ENCODE measurements around the gene TMUB1. TPM values are rescaled to one million over a fixed set of nuclear protein-coding genes. Genes with fewer than 3 reads are reported as not detected.

Gene TMUB1
- total RNA-seq, 1 experiment from 2014 or later = 37.1 TPM

DNA sequence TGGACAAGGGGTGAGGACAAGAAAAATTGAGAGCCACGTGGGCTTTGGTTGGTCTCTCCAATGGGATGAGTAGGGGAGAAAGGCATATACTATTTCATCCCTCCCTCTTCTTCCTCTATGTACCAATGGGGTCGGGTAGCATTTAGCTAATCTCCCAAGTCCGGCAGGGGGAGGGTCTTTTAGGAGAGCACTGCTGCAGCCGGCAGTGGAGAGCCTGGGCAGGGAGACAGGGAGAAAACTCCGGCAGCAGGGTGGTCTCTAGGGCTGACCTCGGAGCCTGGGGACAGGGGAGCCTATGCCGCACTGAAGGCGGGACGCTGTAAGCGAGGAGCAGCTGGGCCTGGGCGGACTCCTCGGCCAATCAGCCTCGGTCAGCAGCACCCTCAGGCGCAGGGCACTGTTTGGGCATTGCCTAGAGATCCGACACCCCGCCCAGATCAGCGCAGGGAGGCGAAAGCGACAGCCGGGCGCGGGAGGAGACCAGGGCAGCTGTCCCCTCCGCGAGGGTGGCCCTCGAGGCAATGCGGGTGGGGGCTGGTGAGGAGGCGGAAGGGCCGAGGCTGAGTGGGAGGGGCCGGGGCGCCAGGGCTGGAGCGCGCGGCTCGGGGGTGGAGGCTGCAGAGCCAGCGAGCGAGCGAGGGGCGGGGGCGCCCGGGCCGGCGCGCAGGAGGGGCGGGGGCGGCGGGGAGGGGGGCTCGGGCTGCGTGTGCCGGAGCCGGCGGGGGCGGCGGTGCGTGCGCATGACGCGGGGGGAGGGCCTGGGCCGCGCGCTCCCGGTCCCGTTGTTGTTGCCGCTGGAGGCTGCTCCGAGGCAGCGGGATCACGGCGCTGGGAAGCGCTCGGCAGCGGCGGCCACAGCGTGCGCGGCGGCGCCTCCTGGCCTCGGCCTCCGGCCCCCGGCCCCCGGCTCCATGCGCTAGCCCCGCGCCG, 2.7 kb upstream of the TMUB1 start, which contains the start of gene AGAP3:
AGAP3 (plus strand) TSS at position 785 of the 930 bp plus-strand sequence. CDS start 267 bp downstream, outside the sequence.
- DNase-seq (ENCODE audit: low spot score) = peak; percentile 89

DNA sequence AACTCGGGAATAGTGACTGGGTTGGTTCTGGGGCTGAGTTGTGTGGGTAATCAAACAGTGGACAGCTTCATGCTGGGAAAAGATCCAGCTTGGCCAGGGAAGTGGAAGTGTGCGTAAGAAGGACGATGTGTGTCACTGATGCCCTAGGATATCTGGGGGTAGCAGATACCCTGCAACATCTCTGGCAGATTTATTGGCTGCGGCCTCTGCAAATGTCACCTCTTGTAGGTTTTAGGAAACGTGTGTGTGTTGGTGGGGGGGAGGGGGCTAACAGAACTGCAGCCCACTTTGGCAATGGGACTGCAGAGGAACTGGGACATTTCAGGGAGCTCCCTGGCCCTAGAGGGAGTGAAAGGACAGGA, 2.0 kb upstream of the TMUB1 start:
- no peak for DNase-seq (ENCODE audit: low spot score)

DNA sequence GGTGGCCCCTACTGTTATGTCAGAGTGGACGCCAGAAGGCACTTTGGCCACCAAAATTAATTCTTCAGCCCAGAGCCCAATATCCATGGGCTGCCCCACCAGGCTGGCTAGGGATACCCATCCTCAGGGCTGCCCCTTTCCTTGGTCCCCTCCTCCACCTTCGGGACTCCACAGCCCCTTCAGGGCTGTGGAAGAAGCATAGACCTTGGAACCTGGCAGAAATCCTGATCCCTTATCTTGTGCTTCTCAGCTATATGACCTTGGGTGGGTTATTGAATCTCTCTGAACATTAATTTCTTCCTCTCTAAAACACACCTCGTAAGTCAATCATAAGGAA, 499 bp upstream of the TMUB1 start:
- no peak for DNase-seq (ENCODE audit: low spot score)

DNA sequence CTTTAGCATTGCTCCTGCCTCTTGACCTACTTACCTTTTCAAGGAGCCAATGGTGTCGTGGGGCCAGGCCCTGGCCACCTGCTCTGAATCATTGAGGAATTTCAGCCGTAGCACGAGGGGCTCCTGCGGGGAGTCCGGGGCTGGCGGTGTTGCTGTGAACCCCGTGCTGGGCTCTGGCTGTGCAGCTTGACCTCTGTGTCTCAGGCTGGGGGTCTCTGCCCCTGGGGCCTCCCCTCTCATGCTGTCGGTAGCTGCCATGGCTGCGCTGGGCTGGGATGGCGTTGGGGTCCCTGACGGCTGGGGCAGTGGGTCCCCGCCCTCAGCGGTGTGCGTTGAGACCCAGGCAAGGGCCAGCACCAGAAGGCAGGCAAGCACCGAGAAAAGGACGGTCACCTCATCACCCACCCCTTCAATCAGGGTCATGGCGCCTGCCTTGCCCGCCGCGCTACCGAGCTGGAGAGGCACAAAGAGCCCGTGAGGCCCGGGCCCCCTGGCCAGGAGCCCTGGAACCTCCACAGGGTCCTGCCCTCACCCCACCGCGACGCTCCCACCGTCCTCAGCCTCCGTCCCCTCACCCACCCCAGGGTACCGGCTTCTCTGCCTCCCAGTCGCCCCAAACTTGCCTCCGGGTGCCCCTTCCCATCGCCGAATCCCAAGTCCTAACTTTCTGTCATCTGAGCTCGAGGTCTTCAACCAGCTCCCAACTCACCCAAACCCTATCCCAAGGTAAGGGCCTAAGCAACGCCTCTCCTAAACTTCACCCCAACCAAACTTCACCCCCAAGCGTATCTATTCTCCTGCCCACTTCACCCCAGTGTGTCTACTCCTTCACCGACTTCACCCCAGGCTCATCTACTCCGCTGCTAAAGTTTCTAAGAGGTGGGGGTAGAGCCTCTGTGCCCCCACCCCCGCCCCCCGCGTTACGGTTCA, 887 bp downstream of the TMUB1 start:
- DNase-seq (ENCODE audit: low spot score) = no peak

DNA sequence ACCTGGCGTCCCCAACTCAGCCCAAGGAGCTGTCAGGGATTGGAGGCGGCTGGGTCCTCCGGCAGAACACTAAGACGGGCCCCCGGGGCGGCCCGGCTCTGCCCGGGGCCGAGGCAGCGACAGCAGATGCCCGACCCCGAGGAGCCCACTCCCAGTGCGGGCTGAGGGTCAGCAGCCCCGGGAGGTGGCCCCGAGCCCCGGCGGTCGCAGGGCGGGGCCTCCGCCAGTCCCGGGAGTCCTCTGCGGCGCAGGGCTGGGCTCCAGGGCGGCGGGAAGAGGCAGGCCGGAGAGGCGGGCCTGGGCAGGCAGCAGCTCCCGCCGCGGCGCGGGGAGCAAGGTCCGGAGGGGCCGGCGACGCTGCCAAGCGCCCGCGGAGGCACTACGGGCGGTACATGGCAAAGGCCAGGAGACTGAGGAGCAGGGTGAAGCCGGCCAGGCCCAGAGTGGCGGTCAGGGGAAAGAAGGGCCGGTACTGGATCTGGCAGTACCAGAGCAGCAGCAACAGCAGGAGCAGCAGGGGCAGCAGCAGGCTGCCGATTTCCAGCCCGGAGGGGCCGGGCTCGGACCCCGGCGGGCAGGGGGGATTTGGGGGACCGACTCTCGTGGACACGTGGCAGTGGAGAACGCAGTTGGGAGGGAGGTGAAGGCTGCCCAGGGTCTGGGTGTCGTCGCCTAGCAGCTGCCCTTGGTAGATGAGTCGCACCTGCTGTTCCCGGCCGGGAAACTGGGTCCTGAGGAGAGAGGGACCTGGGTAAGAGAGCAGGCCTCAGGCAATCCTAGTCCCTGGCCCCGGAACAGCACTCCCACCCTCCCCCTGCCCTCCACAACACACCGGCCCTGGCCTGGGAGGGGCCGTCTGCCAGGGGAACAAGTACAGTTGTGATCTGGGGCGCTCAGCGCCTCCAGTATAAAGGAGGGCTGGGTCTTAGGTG, 1.9 kb downstream of the TMUB1 start:
- DNase-seq (ENCODE audit: low spot score) = no peak

DNA sequence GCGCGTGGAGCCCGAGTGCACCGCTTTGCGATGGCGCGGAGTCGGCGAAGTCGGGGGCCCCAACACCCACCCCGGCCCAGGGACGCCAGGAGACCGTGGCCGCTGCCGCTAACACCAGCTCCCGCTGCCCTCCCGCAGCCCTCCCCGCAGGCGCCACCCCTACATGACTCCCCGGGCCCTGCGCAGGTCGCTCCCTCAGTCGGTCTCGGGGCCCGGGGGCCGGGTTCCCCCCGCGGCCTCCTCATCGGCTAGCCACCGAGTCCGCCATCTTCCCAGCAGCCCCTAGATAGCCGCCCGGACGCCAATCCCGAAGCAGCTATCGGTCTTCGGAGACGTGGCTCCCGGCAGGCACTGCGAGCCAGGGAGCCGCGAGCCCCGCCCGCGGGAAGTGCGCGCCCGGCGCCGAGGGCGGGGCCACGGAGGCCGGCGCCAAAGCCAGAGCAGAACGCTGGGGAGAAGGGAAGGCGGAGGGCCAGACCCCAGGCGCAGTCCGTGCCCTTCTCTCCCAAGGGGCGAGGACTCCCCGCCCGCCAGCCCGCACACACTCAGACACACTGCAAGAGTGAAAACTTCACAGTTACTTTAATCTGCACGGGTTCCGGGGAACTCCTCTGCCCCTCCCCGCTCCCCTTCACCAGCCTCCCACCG, 2.6 kb downstream of the TMUB1 start, which contains the start of gene FASTK:
FASTK (minus strand) TSS at position 288 of the 648 bp plus-strand sequence; CDS start at position 245, 43 bp downstream.
- peak; percentile 84 for DNase-seq (ENCODE audit: low spot score)

DNA sequence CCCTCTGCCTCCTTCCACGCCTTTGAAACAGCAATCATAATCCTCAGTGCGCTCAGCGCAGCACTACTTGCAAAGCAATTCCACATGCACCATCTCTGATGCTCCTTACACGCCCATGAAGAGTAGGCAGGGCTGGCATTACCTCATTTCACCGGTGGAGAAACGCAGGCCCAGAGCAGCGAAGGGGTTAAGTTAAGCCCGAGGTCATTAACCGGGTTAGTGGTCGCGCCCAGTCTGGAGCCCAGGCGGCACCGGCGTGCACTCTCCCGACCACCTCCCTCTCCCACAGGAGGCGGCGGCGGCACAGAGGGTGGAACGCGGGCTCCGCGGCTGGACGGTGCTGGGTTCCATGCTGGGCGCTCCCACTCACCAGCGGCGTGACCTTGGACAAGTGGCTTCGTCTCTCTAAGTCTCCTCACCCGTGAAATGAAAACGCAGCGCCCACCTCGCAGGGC, 3.2 kb downstream of the TMUB1 start:
- no peak for DNase-seq (ENCODE audit: low spot score)

DNA sequence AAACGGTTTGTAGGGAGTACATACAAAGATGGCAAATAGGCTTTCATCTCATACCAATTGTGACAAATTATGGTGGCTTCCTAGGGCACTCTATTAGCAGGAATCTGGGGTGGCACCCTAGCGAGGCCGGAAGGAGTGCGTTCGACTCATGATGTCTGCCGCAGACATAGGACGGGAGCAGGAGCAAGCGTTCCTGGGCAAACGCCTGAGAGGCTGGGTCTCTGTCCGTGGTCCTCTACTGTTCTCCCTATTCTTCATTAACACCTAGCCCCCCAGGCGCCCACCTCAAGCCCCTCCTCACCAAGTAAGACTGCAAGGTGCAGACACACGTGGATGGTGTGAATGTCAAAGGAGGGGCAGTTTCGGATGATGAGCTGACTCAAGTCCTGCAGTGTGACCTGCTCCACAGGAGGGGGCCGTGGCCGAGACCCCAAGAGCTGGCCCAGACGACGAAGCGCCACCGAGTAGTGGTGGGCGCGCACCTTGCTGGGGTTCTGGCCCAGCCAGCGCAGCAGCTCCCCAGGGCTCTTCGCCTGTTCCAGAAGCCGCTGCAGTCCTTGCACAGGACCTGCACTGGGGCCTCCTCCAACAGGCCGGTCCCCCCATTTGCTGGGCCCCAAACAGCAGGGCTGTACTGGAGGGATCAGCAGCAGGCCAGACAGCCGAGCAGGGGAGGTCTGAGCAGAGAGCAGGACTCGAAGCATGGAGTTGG, 3.9 kb downstream of the TMUB1 start:
- no peak for DNase-seq (ENCODE audit: low spot score)

DNA sequence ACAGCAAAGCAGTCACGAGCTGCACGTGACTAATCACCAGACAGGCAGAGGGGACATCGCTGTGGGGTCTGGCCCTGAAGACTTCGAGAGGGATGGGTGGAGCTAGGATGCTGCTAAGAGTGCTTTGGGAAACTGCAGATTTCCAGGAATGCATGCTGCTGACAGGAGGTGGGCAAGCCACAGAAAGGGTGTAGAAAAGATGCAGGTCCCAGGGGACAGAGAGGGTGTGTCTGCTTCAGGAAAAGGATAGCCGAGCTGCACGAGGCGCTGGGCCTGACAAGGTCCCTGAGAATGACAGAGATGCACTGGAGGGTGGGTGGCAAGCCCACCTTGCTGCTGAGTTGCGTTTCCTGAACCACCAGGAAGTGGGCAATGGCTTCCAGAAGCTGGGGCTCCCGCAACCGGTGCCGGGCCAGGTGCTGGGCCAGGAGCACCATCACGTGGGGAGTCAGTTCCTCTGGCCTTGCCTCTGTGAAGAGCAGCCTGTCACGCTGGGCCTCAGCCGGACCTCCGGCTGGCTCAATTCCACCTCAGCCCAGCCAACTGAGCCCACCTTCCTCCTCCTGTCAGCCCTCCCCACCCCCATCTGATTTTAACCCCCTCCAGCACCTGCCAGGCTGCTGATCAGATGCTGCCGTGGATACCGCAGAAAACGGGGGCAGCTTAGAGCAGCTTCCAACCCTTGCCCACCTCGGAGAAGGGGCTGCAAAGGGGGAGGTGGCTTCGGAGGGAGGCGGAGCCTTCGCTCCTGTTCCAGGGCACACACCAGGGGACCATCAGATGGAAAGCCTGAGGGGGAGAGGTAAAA, 4.9 kb downstream of the TMUB1 start:
- DNase-seq (ENCODE audit: low spot score) = no peak

DNA sequence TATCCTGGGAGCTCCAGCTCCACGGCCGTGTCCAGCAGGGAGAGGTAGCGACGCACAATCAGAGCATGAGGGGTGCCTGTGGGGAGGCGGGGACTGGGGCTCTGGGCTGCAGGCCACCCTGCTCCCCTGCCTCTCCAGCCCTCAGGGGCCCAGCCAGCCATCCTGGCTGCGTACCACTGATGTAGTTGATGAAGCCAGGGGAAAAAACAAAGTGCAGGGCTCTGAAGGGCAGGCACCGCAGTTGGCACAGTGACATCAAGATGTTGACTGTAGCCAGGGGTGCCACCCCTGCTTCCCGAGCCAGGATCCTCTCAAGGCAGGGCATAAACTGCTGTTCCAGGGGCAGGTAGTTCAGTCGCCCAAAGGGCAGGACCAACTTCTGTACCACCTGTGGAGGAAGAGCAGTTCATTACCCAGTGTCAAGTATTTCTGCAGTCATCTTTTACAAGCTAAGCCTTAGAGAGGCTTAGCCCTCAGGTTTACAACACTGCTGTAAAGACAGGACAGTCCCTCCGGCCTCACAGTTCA, 5.5 kb downstream of the TMUB1 start:
- no peak for DNase-seq (ENCODE audit: low spot score)

DNA sequence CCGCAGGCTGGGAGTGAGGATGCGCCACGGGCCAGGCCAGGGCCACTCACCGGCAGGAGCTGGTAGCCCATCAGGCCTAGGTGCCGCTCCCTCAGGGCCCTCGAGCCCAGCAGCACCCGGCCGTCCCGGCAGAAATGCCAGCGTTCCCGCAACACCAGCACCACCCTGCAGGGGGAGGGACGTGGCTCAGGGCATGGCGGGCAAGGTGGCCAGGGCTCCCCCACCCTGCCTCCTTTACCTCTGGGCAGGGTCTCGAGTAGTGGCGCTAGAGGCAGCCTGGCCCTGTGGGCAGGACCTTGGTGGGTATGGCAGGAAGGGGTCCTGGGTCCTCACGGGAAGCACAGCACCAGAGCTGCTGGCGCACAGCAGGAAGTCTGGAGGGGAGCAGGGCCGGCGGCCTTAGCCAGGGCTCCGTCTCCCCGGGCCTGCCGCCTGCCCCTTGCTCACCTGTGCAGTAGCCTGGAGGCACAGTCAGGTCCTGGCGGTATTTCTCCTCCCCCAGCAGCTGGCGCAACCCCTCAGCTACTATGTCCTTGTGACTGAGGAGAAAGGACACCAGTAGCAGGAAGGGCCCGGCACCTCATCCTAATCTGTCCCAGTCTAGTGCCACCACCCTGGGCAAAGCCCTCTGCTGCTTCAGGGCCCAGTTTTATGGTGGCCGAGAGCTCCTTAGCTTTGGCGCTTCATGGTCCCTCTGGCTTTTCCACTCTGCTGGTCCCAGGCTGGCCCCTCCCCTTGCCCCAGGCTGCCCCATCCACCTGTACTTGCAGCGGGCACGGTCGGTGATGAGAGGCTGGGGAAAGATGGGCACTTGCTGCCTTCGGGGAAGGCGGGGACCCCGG, 6.2 kb downstream of the TMUB1 start:
- no peak for DNase-seq (ENCODE audit: low spot score)

DNA sequence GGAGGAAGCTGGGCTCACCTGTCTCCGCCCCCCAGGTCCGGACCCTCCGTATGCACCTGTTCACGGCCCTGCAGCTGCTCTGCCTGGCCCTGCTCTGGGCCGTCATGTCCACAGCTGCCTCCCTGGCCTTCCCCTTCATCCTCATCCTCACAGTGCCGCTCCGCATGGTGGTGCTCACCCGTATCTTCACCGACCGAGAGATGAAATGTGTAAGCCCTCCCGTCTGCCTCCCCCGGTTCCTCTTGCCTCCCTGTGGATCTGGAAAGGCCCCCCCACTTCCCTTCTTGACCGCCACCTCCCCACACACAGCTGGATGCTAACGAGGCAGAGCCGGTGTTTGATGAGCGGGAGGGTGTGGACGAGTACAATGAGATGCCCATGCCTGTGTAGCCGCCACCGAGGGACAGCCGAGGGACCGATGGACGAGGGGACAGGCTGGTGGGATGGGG, 7.3 kb downstream of the TMUB1 start:
- DNase-seq (ENCODE audit: low spot score) = no peak

DNA sequence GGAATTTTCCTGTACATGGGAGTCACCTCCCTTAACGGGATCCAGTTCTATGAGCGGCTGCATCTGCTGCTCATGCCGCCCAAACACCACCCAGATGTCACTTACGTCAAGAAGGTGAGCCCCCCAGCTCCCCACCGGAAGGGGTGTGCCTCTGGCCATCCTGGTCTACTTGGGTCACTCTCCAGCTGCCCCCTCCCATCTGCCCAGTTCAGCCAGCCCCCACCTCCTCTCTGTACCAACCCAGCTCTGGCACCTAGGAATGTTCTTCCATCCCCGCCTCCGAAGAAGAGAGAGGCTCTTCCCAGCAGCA, 7.7 kb downstream of the TMUB1 start:
- no peak for DNase-seq (ENCODE audit: low spot score)

DNA sequence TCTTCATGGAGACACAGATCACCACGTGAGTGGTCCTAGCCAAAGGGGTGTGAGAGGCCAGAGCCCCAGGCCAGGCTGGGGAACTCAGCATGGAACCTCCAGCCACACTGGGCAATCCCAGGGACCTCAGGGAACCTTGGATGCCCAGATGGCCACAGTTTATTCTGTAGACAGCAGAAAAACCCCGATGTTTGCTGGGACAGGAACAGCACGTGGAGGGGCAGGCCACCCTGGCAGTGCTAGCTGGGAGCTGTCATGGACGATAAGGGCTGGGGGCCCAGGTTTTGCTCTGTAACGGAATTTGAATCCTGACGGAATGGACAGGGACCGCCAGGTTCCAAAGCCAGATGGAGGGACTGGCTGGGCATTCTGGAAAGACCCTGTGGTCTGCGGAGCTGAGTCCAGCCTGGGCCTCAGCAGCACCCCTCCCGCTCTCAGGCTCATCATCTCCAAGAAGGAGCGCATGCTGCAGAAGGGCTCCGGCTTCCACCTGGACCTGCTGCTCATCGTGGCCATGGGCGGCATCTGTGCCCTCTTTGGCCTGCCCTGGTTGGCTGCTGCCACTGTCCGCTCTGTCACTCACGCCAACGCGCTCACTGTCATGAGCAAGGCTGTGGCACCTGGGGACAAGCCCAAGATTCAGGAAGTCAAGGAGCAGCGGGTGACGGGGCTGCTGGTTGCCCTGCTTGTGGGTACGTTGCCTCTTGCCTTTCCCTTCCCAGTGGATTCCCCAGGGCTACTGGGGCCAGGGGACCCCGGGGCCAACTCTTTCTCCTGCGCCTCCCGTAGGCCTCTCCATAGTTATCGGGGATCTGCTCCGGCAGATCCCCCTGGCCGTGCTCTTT, 8.3 kb downstream of the TMUB1 start:
- no peak for DNase-seq (ENCODE audit: low spot score)

DNA sequence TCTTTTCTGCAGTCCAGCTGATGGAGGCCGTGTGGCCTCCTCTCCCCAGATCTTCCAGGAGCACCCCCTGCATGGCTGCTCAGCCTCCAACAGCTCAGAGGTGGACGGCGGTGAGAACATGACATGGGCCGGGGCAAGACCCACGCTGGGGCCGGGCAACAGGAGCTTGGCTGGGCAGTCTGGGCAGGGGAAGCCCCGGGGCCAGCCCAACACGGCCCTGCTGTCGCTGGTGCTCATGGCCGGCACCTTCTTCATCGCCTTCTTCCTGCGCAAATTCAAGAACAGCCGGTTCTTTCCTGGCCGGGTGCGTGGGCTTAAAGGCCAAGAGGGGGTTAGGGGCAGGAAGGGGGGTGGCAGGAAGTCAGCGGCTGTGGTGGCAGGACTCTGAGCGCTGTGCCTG, 9.3 kb downstream of the TMUB1 start:
- DNase-seq (ENCODE audit: low spot score) = no peak

DNA sequence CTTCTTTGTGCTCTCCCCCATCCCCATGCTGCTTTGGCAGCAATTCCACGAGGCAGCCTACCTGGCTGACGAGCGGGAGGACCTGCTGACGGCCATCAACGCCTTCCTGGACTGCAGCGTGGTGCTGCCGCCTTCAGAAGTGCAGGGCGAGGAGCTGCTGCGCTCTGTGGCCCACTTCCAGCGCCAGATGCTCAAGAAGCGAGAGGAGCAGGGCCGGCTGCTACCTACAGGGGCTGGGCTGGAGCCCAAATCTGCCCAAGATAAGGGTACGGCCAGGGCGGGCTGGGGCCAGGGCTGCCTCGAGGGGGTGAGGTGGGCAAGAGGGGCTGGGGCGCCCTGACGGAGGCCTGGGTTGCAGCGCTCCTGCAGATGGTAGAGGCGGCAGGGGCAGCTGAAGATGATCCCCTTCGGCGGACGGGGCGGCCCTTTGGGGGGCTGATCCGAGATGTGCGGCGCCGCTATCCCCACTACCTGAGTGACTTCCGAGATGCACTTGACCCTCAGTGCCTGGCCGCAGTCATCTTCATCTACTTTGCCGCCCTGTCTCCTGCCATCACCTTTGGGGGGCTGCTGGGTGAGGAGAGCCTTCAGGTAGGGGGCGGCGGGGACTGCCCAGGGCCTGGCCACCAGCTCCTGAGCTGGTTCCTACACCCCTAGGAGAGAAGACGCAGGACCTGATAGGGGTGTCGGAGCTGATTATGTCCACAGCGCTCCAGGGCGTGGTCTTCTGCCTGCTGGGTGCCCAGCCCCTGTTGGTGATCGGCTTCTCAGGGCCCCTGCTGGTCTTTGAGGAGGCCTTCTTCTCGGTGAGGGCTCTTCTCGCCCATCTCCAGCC, 12.0 kb downstream of the TMUB1 start:
- no peak for DNase-seq (ENCODE audit: low spot score)
